ENCODE data around the gene CHM.
"Not testable (repeated sequence)": the region's sequence is repeated elsewhere in the genome, so short reads cannot be mapped to it uniquely, and the experiment has no call there.

CHM gene

DNA sequence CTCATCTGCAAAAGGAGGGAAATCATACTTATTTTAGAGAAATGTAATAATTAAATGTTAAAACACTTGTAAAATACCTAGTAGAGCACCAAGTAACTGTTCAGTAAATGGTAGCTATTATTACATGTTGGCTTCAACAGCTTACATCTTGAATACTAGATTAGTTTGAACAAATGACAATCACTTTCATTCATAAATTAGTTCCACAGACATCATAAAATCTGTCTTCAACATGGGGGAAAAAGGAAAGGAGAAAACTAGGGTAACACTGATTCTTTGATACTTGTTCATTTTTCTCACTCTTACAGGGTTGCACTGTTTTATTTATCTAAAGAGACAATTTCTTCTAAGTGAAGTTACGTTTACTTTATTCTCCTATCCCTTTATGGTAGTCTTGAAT lies 51.7 kb downstream of the CHM start:
- no peak for DNase-seq (ENCODE audit: low read depth)

DNA sequence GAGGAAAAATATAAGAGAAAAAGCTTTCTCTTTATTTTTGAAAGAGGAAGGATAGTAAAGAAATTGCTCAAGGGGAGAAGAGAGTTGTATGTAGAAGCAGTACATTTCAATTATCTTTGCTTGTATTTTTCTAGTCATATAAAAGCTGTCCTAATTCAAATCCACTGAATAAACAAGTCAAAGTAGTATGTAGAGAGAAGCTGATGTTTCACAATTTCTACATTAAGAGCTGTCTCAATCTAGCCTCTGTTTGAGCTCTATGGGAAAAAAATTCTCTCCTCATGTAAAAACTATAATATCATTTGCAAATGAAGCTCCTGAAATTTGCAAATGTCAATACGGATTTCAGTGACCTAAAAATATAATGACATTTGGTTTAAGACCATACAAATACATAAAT lies 52.6 kb downstream of the CHM start:
- DNase-seq (ENCODE audit: low read depth), result no peak

DNA sequence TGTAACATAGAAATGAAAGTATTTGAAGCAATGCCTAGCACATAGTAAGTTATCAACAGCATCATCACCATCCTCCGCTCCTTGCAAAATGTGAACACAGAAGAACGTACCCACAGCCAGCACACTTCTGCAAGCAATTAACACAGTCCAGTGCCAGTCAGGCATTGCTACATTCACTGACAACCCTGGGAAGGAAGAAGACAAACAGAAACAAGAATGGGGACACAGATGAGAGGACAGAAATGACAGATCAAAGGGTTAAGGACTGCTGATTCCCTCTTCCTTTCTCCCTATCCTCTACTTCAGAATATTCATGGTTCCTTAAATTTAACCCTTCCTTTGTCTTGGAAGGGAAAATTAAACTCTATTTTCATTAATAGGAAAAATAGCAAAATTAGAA lies 53.1 kb downstream of the CHM start:
- no peak for DNase-seq (ENCODE audit: low read depth)

DNA sequence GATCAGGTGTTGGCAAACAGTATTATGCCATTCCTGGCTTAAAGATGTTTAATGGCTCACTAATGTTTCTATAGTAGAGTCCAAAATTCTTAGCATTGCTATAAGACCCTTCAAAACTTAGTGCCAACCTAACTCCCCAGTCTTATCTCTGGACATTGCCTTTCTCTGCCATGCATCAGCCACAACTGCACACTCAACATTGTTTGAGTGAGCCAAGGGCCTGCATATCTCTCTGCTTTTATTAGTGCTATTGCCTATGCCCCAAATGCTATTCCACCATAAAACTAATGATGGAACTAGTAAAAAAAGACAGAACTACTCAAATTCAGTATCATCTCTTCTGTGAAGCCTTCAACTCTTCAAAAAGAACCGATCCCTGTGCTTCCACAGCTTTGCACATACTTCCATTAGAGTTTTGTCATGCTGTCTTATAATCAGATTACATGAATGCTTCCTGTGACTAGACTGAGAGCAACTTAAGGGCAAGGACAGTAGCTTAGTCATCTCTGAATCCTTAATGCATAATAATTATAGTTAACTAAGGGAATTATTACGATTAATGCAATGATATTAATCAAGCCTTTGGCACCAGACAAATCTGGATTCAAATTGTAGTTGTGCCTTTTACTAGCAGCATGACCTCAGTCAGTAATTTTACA lies 53.7 kb downstream of the CHM start:
- no peak for DNase-seq (ENCODE audit: low read depth)

DNA sequence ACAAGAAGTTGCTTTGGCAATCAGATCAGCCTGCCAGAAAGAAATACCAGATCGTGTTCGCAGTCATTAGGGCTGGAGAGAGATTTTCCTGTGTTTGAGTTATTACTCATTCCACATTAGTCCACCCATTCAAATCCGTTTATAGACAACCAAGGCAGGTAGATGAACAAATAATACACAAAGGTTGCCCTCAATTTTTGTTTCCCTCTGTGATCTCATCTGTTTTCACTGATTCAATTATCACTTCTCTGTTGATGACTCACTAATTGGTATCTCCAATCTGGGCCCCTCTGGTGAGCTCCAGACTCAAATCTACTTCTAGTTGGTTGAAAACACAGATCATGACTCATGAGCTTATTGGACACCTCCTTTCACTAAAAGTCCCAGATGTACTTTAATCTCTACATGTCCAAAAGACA lies 54.5 kb downstream of the CHM start:
- no peak for DNase-seq (ENCODE audit: low read depth)

DNA sequence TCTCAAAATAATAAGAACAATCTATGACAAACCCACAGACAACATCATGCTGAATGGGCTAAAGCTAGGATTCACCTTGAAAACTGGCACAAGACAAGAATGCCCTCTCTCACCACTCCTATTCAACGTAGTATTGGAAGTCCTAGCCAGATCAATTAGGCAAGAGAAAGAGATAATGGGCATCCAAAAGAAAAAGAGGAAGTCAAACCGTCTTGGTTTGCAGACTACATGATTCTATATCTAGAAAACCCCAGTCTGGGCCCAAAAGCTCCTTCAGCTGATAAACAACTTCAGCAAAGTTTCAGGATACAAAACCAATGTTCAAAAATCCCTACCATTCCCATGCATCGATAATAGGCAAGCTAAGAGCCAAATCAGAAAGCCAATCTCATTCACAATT lies 59.0 kb downstream of the CHM start:
- no peak for DNase-seq (ENCODE audit: low read depth)

DNA sequence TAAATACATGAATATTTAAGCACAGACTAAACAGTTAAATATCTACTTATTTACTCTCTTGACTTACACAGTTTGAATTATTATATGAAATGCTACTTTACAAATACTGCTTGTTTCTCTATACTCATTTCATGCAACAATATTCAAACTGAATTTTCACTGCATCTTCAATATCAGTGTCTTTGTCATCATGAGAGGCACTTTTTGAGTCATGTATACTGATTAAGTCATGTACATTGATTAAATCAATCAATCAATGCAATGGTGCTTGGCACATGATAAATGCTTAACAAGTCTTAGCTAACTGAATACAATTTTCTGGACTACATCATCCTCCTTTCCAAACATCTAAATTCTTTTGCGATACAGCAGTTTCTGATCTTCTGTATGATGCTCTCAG lies 67.1 kb downstream of the CHM start:
- DNase-seq (ENCODE audit: low read depth), result no peak

DNA sequence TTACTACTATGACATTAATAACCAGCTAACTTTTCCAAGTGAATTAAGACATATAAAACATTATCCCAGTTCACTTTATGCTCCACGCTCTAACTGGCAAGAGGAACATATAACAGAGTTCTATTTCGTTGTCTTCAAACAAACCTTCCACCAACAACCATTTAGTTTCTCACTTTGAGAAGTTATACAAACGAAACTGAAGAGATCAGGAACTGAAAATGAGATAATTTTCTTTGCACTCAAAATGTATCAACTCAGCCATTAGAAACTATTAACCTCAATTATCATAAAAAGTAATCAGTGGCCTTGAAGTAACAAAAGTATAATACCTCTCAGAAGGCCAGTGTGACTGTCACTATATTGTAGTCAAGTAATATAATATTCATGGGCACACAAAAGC lies 70.1 kb downstream of the CHM start:
- no peak for DNase-seq (ENCODE audit: low read depth)

DNA sequence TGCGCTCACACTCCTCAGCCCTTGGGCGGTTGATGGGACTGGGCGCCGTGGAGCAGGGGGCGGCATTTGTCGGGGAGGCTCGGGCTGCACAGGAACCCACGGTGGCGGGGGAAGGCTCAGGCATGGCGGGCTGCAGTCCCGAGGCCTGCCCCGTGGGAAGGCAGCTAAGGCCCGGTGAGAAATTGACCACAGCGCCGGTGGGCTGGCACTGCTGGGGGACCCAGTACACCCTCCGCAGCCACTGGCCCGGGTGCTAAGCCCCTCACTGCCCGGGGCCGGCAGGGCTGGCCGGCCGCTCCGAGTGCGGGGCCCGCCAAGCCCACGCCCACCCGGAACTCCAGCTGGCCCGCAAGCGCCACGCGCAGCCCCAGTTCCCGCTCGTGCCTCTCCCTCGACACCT lies 75.0 kb downstream of the CHM start:
- DNase-seq (ENCODE audit: low read depth), result not testable (repeated sequence)

DNA sequence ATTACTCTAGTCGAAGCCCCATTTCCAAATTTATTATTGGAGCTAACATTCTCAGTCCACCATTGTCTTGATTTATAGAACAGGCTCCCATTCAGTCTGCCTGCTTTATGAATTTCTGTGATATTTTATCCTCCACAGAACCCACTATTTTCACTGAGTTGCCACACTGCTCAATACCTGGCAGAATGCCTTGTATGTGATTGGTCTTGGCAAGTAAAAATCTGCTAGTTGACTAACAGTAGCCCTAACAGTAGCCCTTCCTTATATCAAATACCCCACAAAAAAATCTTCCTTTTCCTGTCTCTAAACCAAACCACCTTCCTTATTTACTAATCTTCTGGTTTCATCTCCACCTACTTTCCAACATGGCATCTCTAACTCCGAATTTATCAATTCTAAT lies 82.6 kb downstream of the CHM start:
- no peak for DNase-seq (ENCODE audit: low read depth)

DNA sequence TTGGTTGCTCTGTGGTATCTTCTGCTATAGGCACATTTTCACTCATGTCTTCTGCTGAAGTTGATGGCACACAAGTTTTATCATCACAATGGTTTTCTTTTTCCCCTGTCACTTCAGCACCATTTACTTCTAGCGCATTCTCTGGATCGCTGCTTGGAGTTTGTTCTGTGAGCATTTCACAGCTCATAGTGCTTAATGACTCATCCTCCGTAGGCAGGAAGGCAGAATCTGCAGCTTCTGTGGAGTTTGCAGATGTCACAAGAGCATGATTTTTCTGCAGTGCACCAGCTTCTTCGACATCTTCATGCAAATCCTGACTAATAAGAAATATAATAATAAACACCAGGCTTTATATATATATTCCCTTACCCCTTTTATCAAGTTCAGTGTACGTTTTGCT lies 83.6 kb downstream of the CHM start:
- DNase-seq (ENCODE audit: low read depth), result no peak

DNA sequence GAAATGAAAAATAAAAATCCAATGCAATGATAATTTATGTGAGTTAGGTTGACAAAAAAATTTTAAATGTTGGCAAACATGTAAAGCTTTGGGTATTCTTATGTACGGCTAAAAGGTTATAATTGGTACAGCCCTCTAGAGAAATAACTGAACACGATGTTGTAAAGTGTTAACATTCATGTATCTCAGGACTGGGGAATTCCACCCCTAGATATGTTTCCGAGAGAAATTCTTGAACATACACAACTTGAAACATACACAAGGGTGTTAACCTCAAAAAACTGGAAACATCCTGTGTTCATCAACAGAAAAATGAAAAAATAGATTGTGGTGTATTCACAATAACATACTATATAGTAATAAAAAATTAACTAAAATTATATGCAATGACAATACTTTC lies 91.8 kb downstream of the CHM start:
- DNase-seq (ENCODE audit: low read depth), result no peak

DNA sequence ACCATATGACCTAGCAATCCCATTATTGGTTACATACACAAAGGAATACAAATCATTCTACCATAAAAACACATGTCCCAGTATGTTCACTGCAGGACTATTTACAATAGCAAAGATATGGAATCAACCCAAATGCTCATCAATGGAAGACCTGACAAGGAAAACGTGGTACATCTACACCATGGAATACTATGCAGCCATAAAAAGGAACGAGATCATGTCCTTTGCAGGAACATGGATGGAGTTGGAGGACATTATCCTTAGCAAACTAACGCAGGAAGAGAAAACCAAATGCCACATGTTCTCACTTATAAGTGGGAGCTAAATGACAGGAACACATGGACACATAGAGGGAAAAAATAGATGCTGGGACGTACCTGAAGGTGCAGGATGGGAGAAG lies 102.6 kb downstream of the CHM start:
- not testable (repeated sequence) for DNase-seq (ENCODE audit: low read depth)

DNA sequence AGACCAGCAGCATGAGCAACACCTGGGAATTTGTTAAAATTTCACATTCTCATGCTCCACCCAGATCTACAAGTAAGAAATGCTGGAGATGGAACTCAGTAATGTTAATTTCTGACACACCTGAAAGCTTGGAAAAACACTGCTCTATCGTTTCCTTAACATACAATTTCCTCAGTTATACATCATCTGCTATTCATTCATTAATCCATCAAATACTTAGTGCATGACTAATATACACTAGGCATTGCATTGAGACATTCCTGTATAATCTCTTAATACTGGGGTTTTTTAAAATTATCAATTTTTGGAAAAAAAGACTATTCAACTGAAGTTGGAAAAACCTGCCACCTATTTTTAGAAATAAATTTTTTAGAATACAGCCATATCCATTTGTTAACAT lies 106.1 kb downstream of the CHM start:
- no peak for DNase-seq (ENCODE audit: low read depth)

DNA sequence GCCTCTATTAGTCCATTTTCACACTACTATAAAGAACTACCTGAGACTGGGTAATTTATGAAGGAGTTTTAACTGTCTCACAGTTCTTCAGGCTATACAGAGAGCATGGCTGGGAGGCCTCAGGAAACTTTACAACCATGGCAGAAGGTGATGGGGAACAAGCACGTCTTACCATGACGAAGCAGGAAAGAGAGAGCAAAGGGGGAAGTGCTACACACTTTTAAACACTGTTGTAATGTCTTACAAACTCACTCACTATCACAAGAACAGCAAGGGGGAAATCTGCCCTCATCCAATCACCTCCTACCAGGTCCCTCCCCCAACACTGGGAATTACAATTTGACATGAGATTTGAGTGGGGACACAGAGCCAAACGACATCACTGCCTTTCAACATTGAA lies 107.4 kb downstream of the CHM start:
- DNase-seq (ENCODE audit: low read depth), result not testable (repeated sequence)

DNA sequence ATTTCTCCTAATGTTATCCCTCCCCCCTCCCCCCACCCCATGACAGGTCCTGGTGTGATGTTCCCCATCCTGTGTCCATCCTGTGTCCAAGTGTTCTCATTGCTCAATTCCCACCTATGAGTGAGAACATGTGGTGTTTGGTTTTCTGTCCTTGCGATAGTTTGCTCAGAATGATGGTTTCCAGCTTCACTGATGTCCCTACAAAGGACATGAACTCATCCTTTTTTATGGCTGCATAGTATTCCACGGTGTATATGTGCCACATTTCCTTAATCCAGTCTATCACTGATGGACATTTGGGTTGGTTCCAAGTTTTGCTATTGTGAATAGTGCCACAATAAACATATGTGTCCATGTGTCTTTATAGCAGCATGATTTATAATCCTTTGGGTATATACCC lies 113.0 kb downstream of the CHM start:
- DNase-seq (ENCODE audit: low read depth), result not testable (repeated sequence)

DNA sequence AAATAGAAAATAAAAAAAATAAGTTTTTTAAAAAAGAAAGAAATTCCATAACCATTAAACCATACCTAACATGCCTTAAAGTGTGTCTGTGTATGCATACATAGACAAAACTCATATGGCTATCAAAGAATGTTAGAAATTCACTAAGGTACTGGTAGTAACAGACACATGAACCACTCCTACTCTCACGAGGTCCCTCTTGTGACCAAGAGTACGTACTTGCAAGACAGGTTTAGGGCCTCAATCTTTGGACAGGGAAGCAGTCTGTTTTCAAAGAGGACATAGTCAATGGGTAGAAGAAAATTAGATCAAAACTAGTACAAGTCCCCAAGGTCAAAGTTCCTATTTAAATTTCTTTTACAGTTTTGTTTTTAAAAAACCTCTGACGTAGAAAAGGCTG lies 117.3 kb downstream of the CHM start:
- DNase-seq (ENCODE audit: low read depth), result no peak

DNA sequence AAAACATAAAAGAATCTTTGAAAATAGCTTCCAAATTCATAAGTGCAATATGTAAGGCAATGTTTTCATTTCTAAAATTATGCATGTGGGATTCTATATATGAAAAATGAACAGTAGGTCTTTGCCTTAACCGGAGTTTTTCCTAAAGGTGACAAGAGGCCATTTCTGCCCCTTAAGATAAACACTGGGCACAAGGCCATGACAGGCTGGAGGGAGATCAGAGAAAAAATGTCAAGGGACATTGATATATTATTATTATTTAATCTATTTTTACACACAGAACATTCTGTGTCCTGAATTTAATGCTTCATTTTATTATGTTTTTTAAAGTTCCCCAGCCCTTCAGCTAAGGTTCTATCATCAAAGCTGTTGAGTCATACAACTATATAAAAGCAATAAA lies 118.8 kb downstream of the CHM start:
- DNase-seq (ENCODE audit: low read depth), result no peak

DNA sequence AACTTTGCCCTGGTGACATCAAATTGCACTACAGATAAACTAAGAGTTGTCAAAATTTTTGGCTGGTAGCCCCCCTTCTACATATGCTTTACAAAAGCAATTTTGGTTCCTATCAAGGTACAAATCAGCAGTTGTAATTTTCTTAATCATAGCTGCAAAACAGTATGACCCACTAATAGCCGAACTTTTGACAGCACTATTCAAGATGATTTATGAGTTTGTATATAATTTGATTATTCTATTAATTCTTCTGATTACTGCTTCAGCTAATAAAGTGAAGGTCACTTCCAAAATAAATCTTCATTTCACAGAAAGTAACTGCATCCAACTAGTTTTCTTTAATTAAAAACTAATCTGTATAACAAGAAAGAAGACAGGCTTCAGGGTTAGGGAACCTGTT lies 119.6 kb downstream of the CHM start:
- DNase-seq (ENCODE audit: low read depth), result no peak

DNA sequence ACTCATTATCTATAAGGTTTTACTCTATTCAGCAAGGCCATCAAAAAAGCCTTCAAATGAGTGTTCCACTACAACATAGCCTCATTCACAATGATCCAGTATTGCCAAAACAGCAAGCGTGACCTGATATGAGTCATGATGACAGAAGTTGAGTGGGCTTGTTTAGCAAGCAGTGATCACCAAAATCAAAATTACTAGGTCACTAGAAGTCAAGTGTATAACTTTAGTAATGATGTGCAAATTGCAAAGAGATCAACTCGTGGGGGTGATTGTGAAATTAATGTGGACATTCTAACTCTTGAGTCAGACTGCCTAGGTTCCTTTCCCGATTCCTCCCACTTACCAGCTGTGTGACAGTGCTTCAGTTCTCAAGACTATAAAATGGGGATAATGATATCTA lies 124.5 kb downstream of the CHM start:
- no peak for DNase-seq (ENCODE audit: low read depth)

DNA sequence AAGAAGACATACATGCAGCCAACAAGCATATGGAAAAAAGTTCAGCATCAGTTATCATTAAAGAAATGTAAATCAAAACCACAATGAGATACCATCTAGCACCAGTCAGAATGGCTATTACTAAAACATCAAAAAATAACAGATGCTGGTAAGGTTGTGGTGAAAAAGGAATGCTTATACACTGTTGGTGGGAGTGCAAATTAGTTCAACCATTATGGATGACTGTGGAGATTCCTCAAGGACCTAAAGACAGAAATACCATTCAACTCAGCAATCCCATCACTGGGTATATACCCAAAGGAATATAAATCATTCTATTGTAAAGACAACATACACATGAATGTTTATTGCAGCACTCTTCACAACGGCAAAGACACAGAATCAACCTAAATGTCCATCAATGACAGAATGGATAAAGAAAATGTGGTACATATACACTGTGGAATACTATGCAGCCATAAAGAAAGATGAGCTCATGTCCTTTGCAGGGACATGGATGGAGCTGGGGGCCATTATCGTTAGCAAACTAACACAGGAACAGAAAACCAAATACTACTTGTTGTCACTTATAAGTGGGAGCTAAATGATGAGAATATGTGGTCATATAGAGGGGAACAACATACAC lies 130.6 kb downstream of the CHM start:
- not testable (repeated sequence) for DNase-seq (ENCODE audit: low read depth)

DNA sequence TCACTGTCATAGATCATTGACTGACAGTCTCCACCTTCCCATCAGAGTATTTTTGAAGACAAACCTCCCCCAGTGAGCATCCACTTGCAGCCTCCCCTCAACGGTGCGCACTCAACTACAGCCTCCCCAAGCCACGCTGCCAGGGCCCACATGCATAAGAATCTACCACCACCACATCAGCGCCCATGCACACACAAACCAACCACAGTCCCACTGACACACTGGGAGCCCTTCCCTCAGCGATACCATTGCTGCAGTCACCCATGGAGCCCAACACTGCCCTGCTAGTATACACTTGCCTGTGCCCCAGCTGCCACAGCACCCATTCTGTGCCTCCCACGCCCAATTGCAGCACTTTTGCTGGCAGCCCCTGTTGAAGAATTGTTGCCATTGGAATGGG lies 132.9 kb downstream of the CHM start:
- DNase-seq (ENCODE audit: low read depth), result no peak

DNA sequence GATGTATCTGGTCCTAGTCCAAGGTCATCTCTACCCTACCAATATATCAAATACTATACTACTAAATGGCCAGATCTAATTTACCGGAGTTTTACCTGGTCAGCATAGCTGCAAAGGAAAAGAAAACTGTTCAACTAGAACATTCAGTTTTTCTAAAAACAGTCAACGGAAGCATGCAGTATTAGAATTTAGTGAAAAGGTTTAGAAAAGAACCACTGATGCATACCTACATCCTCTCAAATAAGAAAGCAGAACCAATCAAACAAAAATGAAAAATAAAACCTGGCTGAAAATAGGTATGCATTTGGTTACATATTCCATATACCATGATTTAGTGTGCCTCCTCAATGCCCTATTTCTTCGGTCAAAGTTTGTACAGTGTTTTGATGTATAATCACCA lies 140.0 kb downstream of the CHM start:
- no peak for DNase-seq (ENCODE audit: low read depth)

DNA sequence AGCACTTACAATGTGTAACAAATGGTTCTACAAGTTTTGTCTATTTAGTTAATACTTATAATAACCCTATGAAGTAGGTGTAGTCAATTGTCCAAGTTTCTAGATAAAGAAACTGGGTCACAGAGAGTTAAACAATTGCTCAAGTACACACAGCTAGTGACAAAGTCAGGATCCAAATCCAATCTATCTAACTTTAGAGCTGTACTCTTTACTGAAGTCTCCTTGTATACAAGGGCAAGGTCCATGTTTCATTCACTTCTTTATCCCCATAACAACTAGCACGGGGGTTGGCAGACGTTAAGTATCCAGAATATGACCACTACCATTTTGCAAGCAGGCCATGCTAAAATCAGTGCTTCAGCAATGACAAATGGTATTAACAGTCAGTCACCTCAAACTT lies 141.0 kb downstream of the CHM start:
- no peak for DNase-seq (ENCODE audit: low read depth)

Measured in activated T-helper 1 cell treated with Interleukin-2 at 50 U/mL for 16 hours (primary cell).